Psoas muscle (tissue), 8 donors: ENCODE measurements around the gene HECTD1. TPM values are rescaled to one million over a fixed set of nuclear protein-coding genes. Genes with fewer than 3 reads are reported as not detected.

ENCODE experiments used
- ATAC-seq, 4 donors: fragments of 200-7000 bp; cut with Tn5 transposase; one replicate each; pipeline ENCODE4 v1.9.1; 2020; ENCODE audit warnings: moderate library complexity in 3 of 4, mild to moderate bottlenecking in 2 of 4
- DNase-seq, 2 donors: peaks; one replicate each; pipeline ENCODE4 v3.0.0-alpha.2; 2020
- H3K27ac ChIP-seq: fragments of 200-600 bp; one replicate; pipeline ENCODE4 v1.8.0; 2022
- H3K27me3 ChIP-seq, 3 donors: fragments of 200-600 bp in 1 of 3; one replicate each; pipeline versions ENCODE4 v1.6.1 to v1.8.0; 2013 to 2022; ENCODE audit warnings: low read length in 2 of 3, mild to moderate bottlenecking in 2 of 3, moderate library complexity in 1 of 3; ENCODE audit not compliant: insufficient read depth in 3 of 3
- H3K36me3 ChIP-seq, 2 donors: fragments of 200-600 bp in 1 of 2; one replicate each; pipeline versions ENCODE4 v1.6.1 to v1.8.0; 2013 to 2022; ENCODE audit warnings: low read depth in 1 of 2, mild to moderate bottlenecking in 1 of 2, moderate library complexity in 1 of 2; ENCODE audit not compliant: insufficient read depth in 1 of 2
- H3K4me1 ChIP-seq: fragments of 200-600 bp; one replicate; pipeline ENCODE4 v1.8.0; 2022
- H3K4me3 ChIP-seq: fragments of 200-600 bp; one replicate; pipeline ENCODE4 v1.8.0; 2022; ENCODE audit warnings: mild to moderate bottlenecking
- H3K9me3 ChIP-seq: fragments of 200-600 bp; one replicate; pipeline ENCODE4 v1.8.0; 2022
- CTCF ChIP-seq: fragments of 200-600 bp; IDR thresholded peaks from one replicate; pipeline ENCODE4 v1.8.0; 2022; ENCODE audit warnings: antibody characterized with exemption
- WGBS, 3 donors: extraction: QIAGEN DNeasy Blood & Tissue Kit; methylation state at CpG; one replicate each; pipeline versions ENCODE4 v1.1.6 to v1.1.7; 2013; 5-methylcytosine and 5-hydroxymethylcytosine counted together
- intact Hi-C, 2 donors: fragments of 100-400 bp; cut with DNase I; formaldehyde crosslinking; loops; one replicate each; pipeline versions ENCODE4 v1.11.0 to v1.14.2; 2022
- polyA plus RNA-seq, 3 donors: library from polyadenylated mRNA; stranded (reverse); fragments of 200-250 nt; gene quantifications; one replicate each; pipeline ENCODE4 v1.2.3, GENCODE V29; 2013
- total RNA-seq, 4 donors: library from RNA; stranded (reverse); fragmentation: NEBNext Ultra II Directional in 2 of 4; extraction: Animal tissue kit (Norgen Biotek cat#: 25700) in 2 of 4; gene quantifications; one replicate each; pipeline versions ENCODE4 v1.2.1 to v1.2.4, GENCODE V29; 2021 to 2023
- donor health status: healthy with polysubstance abuse.
- donor health status: DM: no; HTN: no; CAD: no; lungs with moderate emphysema.
- donor health status: Bipolar disorder and iron deficiency.
- donor health status: healthy.
- donor health status: DM: yes; HTN: yes; CAD: no.
- donor health status: DM: no; HTN: no; CAD: no.
- donor health status: DM: no; HTN: no; CAD: no.
- donor health status: DM: yes; HTN: yes; CAD: no.

HECTD1 gene
- total and polyA plus RNA-seq, 7 donors = 151 to 405 (median 217) TPM

- Histone ChIP-seq H3K36me3 (peaks cover 0 to 100% of the 10 kb centered on the region in 2 donors), H3K9me3 (no peaks in the 10 kb centered on the region), H3K27me3 (no peaks in the 10 kb centered on the region), H3K4me1 (peaks cover 12% of the 10 kb centered on the region), H3K27ac (no peak overlapping the region), H3K4me3 (no peak overlapping the region)
- 91 to 98% (median 96%) methylated on average over 12 of the region's 12 CpGs for WGBS, 3 donors
- intact Hi-C loops = no loop called here
- DNase-seq (no peak), ATAC-seq (peak in 2 of 4 donors; percentile 38 to 41)
- no peak for TF ChIP-seq CTCF
Observed at GRCh38 chr14:31137214-31137889, 70.2 kb downstream of the HECTD1 start.

- intact Hi-C loops = no loop called here
- Histone ChIP-seq H3K9me3 (no peaks in the 10 kb centered on the region), H3K27ac (no peak overlapping the region), H3K27me3 (no peaks in the 10 kb centered on the region), H3K36me3 (peaks cover 0 to 98% of the 10 kb centered on the region in 2 donors), H3K4me1 (no peaks in the 10 kb centered on the region), H3K4me3 (no peak overlapping the region)
- ATAC-seq (no peak), DNase-seq (no peak)
- no peak for TF ChIP-seq CTCF
- 70 to 86% (median 75%) methylated on average over 6 of the region's 6 CpGs for WGBS, 3 donors
Observed at GRCh38 chr14:31133133-31133532, 74.5 kb downstream of the HECTD1 start.

- DNase-seq (no peak), ATAC-seq (peak in 1 of 4 donors; percentile 28)
- Histone ChIP-seq H3K27ac (no peak overlapping the region), H3K4me3 (no peak overlapping the region), H3K36me3 (peaks cover 0 to 97% of the 10 kb centered on the region in 2 donors), H3K27me3 (no peaks in the 10 kb centered on the region), H3K9me3 (no peaks in the 10 kb centered on the region), H3K4me1 (peaks cover 11% of the 10 kb centered on the region)
- 87 to 90% (median 87%) methylated on average over 18 of the region's 18 CpGs for WGBS, 3 donors
- intact Hi-C loops = loop anchor here in 1 of 2 donors (10.0 kb wide), 1 partner anchor 226 kb away; no protein-coding TSS in a partner anchor
- no peak for TF ChIP-seq CTCF
Observed at GRCh38 chr14:31128601-31129526, 78.7 kb downstream of the HECTD1 start.

- Histone ChIP-seq H3K9me3 (no peaks in the 10 kb centered on the region), H3K36me3 (peaks cover 0 to 97% of the 10 kb centered on the region in 2 donors), H3K4me1 (peaks cover 11% of the 10 kb centered on the region), H3K27ac (no peak overlapping the region), H3K27me3 (no peaks in the 10 kb centered on the region), H3K4me3 (no peak overlapping the region)
- intact Hi-C loops = loop anchor here in 1 of 2 donors (10.0 kb wide), 1 partner anchor 227 kb away; no protein-coding TSS in a partner anchor
- DNase-seq (no peak), ATAC-seq (no peak)
- TF ChIP-seq CTCF = no peak
Observed at GRCh38 chr14:31127690-31128089, 79.9 kb downstream of the HECTD1 start.
